NB4 (cell line): ENCODE measurements around the gene CECR2.

ENCODE experiments used
- CTCF ChIP-seq: IDR thresholded peaks from one replicate; pipeline ENCODE4 v1.5.1; 2012; ENCODE audit warnings: low read depth, low read length
- MYC ChIP-seq: IDR thresholded peaks from 2 replicates; pipeline ENCODE4 v1.6.1; 2011; ENCODE audit warnings: low read depth, low read length
- POLR2A ChIP-seq: IDR thresholded peaks from 2 replicates; pipeline ENCODE4 v1.6.1; 2011; ENCODE audit warnings: mild to moderate bottlenecking; ENCODE audit not compliant: insufficient read length; ENCODE audit errors: extremely low read depth

GRCh38 chr22:17430412-17430811, 61.2 kb downstream of the CECR2 start:
- TF ChIP-seq CTCF (no peak), POLR2A (no peak), MYC (no peak)
